ENCODE results near the gene RFX6. TPM values are rescaled to one million over a fixed set of nuclear protein-coding genes. Genes with fewer than 3 reads are reported as not detected.
A peak's percentile ranks its signal among the peaks of the same experiment; 100 is the strongest.

Gene RFX6
- total and polyA plus RNA-seq, 7 donors, result 0.16 to 1.8 (median 0.46) TPM; not detected in 4

DNA sequence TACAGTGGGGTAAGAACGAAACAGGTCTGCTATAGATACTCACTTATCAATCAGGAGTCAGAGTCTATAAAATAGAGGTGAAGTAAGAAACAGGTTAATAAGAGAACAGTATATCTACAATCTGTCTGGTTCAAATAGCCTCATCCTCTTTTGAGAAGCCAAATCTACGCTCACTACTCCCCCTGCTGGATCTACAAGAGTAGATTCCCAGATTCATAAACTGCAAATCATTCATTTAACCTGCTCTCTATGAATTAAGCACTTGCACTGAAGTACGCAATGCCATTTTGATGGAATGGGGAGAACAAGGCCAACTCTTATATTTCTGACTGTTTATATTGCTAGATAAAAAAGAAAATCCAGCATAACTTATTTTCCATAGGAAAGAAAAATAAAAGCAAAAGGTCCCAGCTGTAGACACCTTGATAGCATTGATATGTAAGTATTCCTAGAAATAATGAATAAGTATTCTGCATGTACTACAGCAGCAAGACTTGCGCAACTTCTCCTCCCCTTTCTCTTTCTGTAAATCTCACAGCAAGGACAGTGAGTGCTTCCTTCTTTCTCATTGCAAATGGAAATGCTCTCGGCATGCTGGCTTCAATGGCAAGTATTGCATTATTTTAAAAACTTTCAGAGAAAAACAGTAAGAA lies 92.3 kb downstream of the RFX6 start:
- DNase-seq, result no peak
- Histone ChIP-seq H3K27ac (no peak overlapping the region), H3K4me3 (no peak overlapping the region), H3K27me3 (no peaks in the 10 kb centered on the region), H3K9me3 (no peaks in the 10 kb centered on the region), H3K36me3 (no peaks in the 10 kb centered on the region), H3K4me1 (no peaks in the 10 kb centered on the region)
- no peak for TF ChIP-seq POLR2A (IDR thresholded peaks at IDR 0.05)
- TF ChIP-seq CTCF (IDR thresholded peaks at IDR 0.05), result peak in 2 of 4 experiments; percentile 19 to 50
- intact Hi-C loops (cut with DNase I), result no loop called here
- 25 to 32% methylated on average over 5 of the region's 5 CpGs for WGBS, 2 donors

GRCh38 chr6:116971959-116972358 lies 94.9 kb downstream of the RFX6 start:
- no peaks in the 10 kb centered on the region for H3K4me1 ChIP-seq
- no peak for DNase-seq
- H3K36me3 ChIP-seq, result no peaks in the 10 kb centered on the region
- H3K9me3 ChIP-seq, result no peaks in the 10 kb centered on the region
- 0% methylated on average over 1 of the region's 1 CpG for WGBS, 2 donors
- TF ChIP-seq POLR2AphosphoS5 (IDR thresholded peaks at IDR 0.05) (no peak), POLR2A (IDR thresholded peaks at IDR 0.05) (no peak), CTCF (IDR thresholded peaks at IDR 0.05) (peak in 2 of 4 experiments; percentile 20 to 42)
- intact Hi-C loops (cut with DNase I), result no loop called here
- H3K4me3 ChIP-seq, result no peak overlapping the region
- H3K27me3 ChIP-seq, result no peaks in the 10 kb centered on the region
- no peak overlapping the region for H3K27ac ChIP-seq

DNA sequence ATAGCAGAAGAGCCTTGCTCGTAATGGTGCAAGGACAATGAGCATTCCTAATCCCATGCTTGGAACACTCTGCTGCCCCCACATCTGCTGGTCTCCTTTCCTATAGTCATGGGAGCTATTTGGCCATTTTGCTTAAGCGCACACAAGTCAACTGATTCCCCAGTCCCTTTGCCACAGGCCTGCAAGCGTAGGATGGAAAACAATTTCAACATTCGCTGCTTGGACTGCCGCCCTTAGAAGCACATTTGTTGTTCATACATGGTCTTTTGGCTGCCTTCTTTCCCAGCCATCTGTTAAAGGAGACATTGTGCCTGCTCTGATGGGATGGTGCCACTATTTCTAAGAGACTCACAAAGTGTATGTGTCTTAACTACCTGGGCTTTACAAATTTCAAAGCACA lies 96.9 kb downstream of the RFX6 start:
- H3K4me3 ChIP-seq, result no peak overlapping the region
- H3K9me3 ChIP-seq, result no peaks in the 10 kb centered on the region
- H3K27me3 ChIP-seq, result no peaks in the 10 kb centered on the region
- TF ChIP-seq POLR2AphosphoS5 (IDR thresholded peaks at IDR 0.05), result no peak
- TF ChIP-seq EP300 (IDR thresholded peaks at IDR 0.05), result no peak
- TF ChIP-seq CTCF (IDR thresholded peaks at IDR 0.05), result no peak
- TF ChIP-seq POLR2A (IDR thresholded peaks at IDR 0.05), result no peak
- intact Hi-C loops (cut with DNase I), result no loop called here
- no peaks in the 10 kb centered on the region for H3K36me3 ChIP-seq
- H3K27ac ChIP-seq, result no peak overlapping the region
- 85 to 92% methylated on average over 5 of the region's 5 CpGs for WGBS, 2 donors
- no peak for DNase-seq
- H3K4me1 ChIP-seq, result no peaks in the 10 kb centered on the region

DNA sequence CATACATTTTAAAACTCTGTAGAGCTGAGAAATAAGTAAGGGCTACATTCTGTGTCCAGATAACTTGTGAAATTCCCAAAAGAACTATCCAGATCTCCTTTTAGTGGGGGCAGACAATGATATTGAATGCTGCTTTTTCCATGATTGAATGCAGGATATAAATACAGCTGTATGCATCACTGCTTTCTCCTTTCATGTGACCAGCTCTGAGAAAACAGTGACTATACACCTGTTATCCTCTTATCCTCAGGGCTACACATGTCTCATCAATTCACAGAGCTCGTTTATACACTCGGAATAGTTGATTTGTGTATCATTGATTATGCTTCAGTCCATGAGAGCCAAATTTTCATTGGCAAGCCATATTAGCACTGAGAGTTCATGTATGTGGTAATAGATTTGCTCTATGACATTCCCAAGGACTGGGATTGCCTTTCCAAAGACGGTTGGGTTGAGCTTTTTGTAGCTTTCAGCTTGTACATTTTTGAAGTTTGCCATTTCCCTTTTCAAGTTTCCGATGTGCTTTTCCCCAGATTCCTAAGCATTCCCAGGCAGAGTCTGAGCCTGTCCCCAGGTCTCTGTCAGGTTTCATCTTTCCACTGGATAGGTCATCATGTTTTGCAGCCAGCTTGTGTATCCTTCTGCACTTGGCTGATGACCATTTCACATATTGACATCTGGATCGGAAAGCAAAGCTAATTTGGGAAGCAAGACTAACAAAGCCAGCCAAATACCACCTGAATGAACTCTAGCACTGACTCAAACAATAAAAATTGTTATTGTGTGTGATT lies 97.7 kb downstream of the RFX6 start:
- Histone ChIP-seq H3K36me3 (no peaks in the 10 kb centered on the region), H3K4me3 (no peak overlapping the region), H3K4me1 (no peaks in the 10 kb centered on the region), H3K27ac (no peak overlapping the region), H3K27me3 (no peaks in the 10 kb centered on the region), H3K9me3 (no peaks in the 10 kb centered on the region)
- WGBS, 2 donors, result 67 to 78% methylated on average over 5 of the region's 5 CpGs
- TF ChIP-seq POLR2AphosphoS5 (IDR thresholded peaks at IDR 0.05) (no peak), POLR2A (IDR thresholded peaks at IDR 0.05) (no peak), EP300 (IDR thresholded peaks at IDR 0.05) (no peak), CTCF (IDR thresholded peaks at IDR 0.05) (no peak)
- DNase-seq, result no peak
- intact Hi-C loops (cut with DNase I), result no loop called here
